K562 (cell line): Measurements from ENCODE around the gene FARP1. TPM values are rescaled to one million over a fixed set of nuclear protein-coding genes. Genes with fewer than 3 reads are reported as not detected.

ENCODE experiments used
- MBD2 ChIP-seq: sonication (generic); IDR thresholded peaks from 2 replicates; pipeline ENCODE4 v1.6.1; 2016; ENCODE audit warnings: low read depth, borderline replicate concordance
- SPI1 ChIP-seq: IDR thresholded peaks from 2 replicates; pipeline ENCODE4 v1.6.1; 2011; ENCODE audit warnings: low read depth, low read length, control low read depth, borderline replicate concordance
- TAF9B ChIP-seq: fragments of 450-650 bp; IDR thresholded peaks from 2 replicates; pipeline ENCODE4 v1.6.1; 2018; ENCODE audit warnings: mild to moderate bottlenecking; ENCODE audit not compliant: partially characterized antibody
- polyA plus RNA-seq, 8 experiments: library from polyadenylated mRNA; depleted of rRNA in 4 of 8; stranded (reverse) in 5 of 8; unstranded in 3 of 8; fragments of >200 nt; fragmentation: Nextera tagmentation in 2 of 8; fragmentation: Illumina TruSeq in 1 of 8; extraction: Ambion mirVana in 2 of 8; extraction: Trizol in 1 of 8; gene quantifications; 2 replicates each; pipeline versions ENCODE4 v1.2.1 to v1.2.3, GENCODE V29; 2011 to 2014; ENCODE audit warnings: inconsistent platforms in 1 of 8, missing spikeins in 1 of 8
- total RNA-seq, 7 experiments: library from RNA; depleted of rRNA in 6 of 7; stranded (reverse); fragments of >200 nt in 6 of 7; fragmentation: Illumina TruSeq in 2 of 7; extraction: Trizol in 2 of 7; gene quantifications; 2 replicates each; pipeline versions ENCODE4 v1.2.1 to v1.2.3, GENCODE V29; 2011 to 2021; ENCODE audit warnings: low replicate concordance in 1 of 7
- TF ChIP-seq, protein P1 (sequence below): fragments of 250-450 bp; sonication (Bioruptor Pico); IDR thresholded peaks from 2 replicates; pipeline ENCODE4 v1.5.0; 2021; ENCODE audit warnings: mild to moderate bottlenecking, borderline replicate concordance
- TF ChIP-seq, protein P2 (sequence below): fragments of 450-650 bp; IDR thresholded peaks from 2 replicates; pipeline ENCODE4 v1.6.1; 2017; ENCODE audit warnings: antibody characterized with exemption, mild to moderate bottlenecking

The FARP1 gene
- total and polyA plus RNA-seq, 9 of the 15 experiments (the other 6 are each of a cell fraction or from before 2014, with no cell fraction given): 0.03 to 0.29 (median 0.05) TPM; not detected in 3

DNA sequence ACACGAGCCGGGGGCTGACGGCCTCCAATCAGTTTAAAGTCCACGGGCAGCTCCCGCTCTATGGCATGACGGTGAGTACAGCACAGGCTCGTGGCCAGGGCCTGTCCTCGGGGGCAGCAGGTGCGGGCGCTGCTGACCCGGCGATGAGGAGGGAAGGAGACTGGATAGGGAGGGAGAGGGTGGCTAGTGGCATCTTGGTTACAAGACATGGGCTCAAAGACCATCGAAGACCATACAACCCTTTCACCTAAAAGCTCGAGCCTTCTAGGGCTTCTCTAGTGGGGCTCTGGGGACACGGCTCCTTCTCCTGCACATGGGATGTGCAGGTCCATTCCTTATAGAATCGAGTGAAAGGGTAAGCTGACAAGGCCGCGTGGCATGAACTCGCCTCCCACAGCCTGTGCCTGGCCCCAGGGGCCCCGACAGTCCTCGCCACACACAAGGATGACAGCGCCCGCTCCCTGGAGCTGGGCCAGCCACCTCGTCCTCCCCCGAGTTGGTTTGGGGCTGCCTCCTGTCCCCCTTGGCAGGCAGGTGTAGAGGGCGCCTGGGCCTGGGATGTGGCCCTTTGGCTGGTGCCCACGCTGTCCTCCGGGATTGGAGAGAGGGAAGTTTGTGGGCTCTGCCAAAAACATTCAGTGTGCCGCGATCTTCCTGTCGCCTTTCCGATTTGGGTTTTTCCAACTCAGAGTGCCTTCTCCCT is 296.4 kb downstream of the FARP1 start (continued):
- TF ChIP-seq, protein P1, sequence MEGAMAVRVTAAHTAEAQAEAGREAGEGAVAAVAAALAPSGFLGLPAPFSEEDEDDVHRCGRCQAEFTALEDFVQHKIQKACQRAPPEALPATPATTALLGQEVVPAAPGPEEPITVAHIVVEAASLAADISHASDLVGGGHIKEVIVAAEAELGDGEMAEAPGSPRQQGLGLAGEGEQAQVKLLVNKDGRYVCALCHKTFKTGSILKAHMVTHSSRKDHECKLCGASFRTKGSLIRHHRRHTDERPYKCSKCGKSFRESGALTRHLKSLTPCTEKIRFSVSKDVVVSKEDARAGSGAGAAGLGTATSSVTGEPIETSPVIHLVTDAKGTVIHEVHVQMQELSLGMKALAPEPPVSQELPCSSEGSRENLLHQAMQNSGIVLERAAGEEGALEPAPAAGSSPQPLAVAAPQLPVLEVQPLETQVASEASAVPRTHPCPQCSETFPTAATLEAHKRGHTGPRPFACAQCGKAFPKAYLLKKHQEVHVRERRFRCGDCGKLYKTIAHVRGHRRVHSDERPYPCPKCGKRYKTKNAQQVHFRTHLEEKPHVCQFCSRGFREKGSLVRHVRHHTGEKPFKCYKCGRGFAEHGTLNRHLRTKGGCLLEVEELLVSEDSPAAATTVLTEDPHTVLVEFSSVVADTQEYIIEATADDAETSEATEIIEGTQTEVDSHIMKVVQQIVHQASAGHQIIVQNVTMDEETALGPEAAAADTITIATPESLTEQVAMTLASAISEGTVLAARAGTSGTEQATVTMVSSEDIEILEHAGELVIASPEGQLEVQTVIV (CRISPR knock-in tag): no peak
- TF ChIP-seq TAF9B (no peak), MBD2 (no peak), SPI1 (no peak)
- TF ChIP-seq, protein P2, sequence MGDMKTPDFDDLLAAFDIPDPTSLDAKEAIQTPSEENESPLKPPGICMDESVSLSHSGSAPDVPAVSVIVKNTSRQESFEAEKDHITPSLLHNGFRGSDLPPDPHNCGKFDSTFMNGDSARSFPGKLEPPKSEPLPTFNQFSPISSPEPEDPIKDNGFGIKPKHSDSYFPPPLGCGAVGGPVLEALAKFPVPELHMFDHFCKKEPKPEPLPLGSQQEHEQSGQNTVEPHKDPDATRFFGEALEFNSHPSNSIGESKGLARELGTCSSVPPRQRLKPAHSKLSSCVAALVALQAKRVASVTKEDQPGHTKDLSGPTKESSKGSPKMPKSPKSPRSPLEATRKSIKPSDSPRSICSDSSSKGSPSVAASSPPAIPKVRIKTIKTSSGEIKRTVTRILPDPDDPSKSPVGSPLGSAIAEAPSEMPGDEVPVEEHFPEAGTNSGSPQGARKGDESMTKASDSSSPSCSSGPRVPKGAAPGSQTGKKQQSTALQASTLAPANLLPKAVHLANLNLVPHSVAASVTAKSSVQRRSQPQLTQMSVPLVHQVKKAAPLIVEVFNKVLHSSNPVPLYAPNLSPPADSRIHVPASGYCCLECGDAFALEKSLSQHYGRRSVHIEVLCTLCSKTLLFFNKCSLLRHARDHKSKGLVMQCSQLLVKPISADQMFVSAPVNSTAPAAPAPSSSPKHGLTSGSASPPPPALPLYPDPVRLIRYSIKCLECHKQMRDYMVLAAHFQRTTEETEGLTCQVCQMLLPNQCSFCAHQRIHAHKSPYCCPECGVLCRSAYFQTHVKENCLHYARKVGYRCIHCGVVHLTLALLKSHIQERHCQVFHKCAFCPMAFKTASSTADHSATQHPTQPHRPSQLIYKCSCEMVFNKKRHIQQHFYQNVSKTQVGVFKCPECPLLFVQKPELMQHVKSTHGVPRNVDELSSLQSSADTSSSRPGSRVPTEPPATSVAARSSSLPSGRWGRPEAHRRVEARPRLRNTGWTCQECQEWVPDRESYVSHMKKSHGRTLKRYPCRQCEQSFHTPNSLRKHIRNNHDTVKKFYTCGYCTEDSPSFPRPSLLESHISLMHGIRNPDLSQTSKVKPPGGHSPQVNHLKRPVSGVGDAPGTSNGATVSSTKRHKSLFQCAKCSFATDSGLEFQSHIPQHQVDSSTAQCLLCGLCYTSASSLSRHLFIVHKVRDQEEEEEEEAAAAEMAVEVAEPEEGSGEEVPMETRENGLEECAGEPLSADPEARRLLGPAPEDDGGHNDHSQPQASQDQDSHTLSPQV: no peak
